GM23248 (cell line): Measurements from ENCODE around the gene KCNQ2. TPM values are rescaled to one million over a fixed set of nuclear protein-coding genes. Genes with fewer than 3 reads are reported as not detected.

ENCODE experiments used
- DNase-seq: peaks from one replicate; pipeline ENCODE4 v3.0.0-alpha.2; 2015
- H2AFZ ChIP-seq: fragments of 200-600 bp; sonication (generic); 2 replicates; pipeline ENCODE4 v1.6.1; 2016; ENCODE audit warnings: antibody characterized with exemption
- H3F3A ChIP-seq: fragments of 200-600 bp; sonication (generic); 2 replicates; pipeline ENCODE4 v1.6.1; 2016; ENCODE audit warnings: mild to moderate bottlenecking, antibody characterized with exemption, mixed run types; ENCODE audit not compliant: insufficient read depth
- H3K27ac ChIP-seq: fragments of 200-600 bp; sonication (generic); 2 replicates; pipeline ENCODE4 v1.5.1; 2016; ENCODE audit warnings: mild to moderate bottlenecking
- H3K27me3 ChIP-seq: fragments of 200-600 bp; sonication (generic); replicated peaks from 2 replicates; pipeline ENCODE4 v1.6.1; 2016; ENCODE audit warnings: mild to moderate bottlenecking; ENCODE audit not compliant: insufficient read depth
- H3K36me3 ChIP-seq: fragments of 200-600 bp; sonication (generic); 2 replicates; pipeline ENCODE4 v1.6.1; 2016; ENCODE audit warnings: low read depth, mild to moderate bottlenecking
- H3K4me1 ChIP-seq: fragments of 200-600 bp; sonication (generic); 2 replicates; pipeline ENCODE4 v1.6.1; 2016; ENCODE audit warnings: mild to moderate bottlenecking; ENCODE audit not compliant: insufficient read depth
- H3K4me2 ChIP-seq: fragments of 200-600 bp; sonication (generic); one replicate; pipeline ENCODE4 v1.6.1; 2016; ENCODE audit warnings: mild to moderate bottlenecking; ENCODE audit not compliant: unreplicated experiment
- H3K4me3 ChIP-seq: fragments of 200-600 bp; sonication (generic); 2 replicates; pipeline ENCODE4 v1.5.1; 2016; ENCODE audit warnings: mild to moderate bottlenecking
- H3K79me2 ChIP-seq: fragments of 200-600 bp; sonication (generic); 2 replicates; pipeline ENCODE4 v1.6.1; 2016; ENCODE audit warnings: mild to moderate bottlenecking; ENCODE audit not compliant: insufficient read depth
- H3K9ac ChIP-seq: fragments of 200-600 bp; sonication (generic); 2 replicates; pipeline ENCODE4 v1.6.1; 2016; ENCODE audit warnings: mild to moderate bottlenecking
- H3K9me2 ChIP-seq: fragments of 200-600 bp; sonication (generic); 2 replicates; pipeline ENCODE4 v1.6.1; 2016; ENCODE audit warnings: mixed run types, mild to moderate bottlenecking, moderate library complexity; ENCODE audit not compliant: insufficient read depth
- H3K9me3 ChIP-seq: fragments of 200-600 bp; sonication (generic); one replicate; pipeline ENCODE4 v1.6.1; 2017; ENCODE audit warnings: low read depth
- H4K20me1 ChIP-seq: fragments of 200-600 bp; sonication (generic); 2 replicates; pipeline ENCODE4 v1.6.0; 2016; ENCODE audit not compliant: insufficient read depth
- EZH2 ChIP-seq: fragments of 200-600 bp; sonication (generic); IDR thresholded peaks from 2 replicates; pipeline ENCODE4 v1.6.1; 2018; ENCODE audit warnings: antibody characterized with exemption, mild to moderate bottlenecking; ENCODE audit not compliant: insufficient read depth, poor library complexity, severe bottlenecking
- EZH2phosphoT487 ChIP-seq: fragments of 200-600 bp; sonication (generic); IDR thresholded peaks from 2 replicates; pipeline ENCODE4 v1.6.1; 2018; ENCODE audit warnings: antibody characterized with exemption, moderate library complexity, mild to moderate bottlenecking, low read depth; ENCODE audit not compliant: insufficient read depth
- WGBS, 2 experiments: methylation state at CpG; one replicate each; pipeline ENCODE4 v1.1.6; 2015 to 2017; ENCODE audit warnings: low lambda C conversion rate in 2 of 2, low coverage in 1 of 2; ENCODE audit errors: missing lambda C conversion rate in 2 of 2; 5-methylcytosine and 5-hydroxymethylcytosine counted together
- in situ Hi-C: fragments of 300-500 bp; cut with MboI; formaldehyde crosslinking; loops from 2 replicates; pipeline ENCODE4 v1.15.0; 2020
- polyA plus RNA-seq: library from polyadenylated mRNA; unstranded; fragments of >200 nt; fragmentation: Nextera tagmentation; extraction: Ambion mirVana; gene quantifications from 2 replicates; pipeline ENCODE4 v1.2.1, GENCODE V29; 2016
- total RNA-seq: library from RNA; depleted of rRNA; stranded (reverse); fragments of >200 nt; shearing (Covaris generic); gene quantifications from 2 replicates; pipeline ENCODE4 v1.2.3, GENCODE V29; 2014; rRNA removed

Gene KCNQ2
- total and polyA plus RNA-seq, 2 experiments from 2014 or later = 0.38 TPM; not detected in 1

DNA sequence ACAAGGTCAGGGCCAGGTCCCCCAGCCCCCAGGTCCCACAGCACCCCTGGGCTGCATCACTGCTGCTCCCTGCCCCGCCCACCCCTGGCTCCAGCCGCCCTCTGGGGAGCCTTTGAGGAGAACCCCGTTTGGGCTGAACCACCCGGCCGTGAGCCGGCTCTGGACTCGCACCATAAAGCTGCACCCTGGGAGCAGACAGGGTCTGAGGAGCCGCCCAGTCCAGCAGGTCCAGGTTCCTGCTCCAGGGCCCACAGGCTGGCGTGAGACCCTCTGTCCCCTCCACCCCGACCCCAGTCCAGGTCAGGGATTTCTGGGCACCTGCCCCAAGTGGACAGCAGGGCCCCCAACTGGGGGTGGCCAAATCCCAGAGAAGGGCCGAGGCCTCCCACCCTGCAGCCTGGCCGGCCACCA is 119.6 kb downstream of the KCNQ2 start:
- H3K4me3 ChIP-seq = no peak overlapping the region
- H3K79me2 ChIP-seq = no peaks in the 10 kb centered on the region
- no peaks in the 10 kb centered on the region for H3K4me1 ChIP-seq
- WGBS, 2 experiments = 19 to 28% methylated on average over 7 to 12 of the region's 12 CpGs
- no peaks in the 10 kb centered on the region for H3K36me3 ChIP-seq
- H2AFZ ChIP-seq = no peak overlapping the region
- TF ChIP-seq EZH2phosphoT487 (no peak), EZH2 (no peak)
- H4K20me1 ChIP-seq = no peaks in the 10 kb centered on the region
- H3K9ac ChIP-seq = no peak overlapping the region
- DNase-seq = no peak
- H3F3A ChIP-seq = no peaks in the 10 kb centered on the region
- in situ Hi-C loops = no loop called here
- H3K27me3 ChIP-seq = 0 out of 2 replicates have a peak, but pooled peaks cover 3% of the 10 kb centered on the region
- H3K27ac ChIP-seq = no peak overlapping the region
- no peaks in the 10 kb centered on the region for H3K9me3 ChIP-seq
- no peaks in the 10 kb centered on the region for H3K9me2 ChIP-seq
- no peak overlapping the region for H3K4me2 ChIP-seq

DNA sequence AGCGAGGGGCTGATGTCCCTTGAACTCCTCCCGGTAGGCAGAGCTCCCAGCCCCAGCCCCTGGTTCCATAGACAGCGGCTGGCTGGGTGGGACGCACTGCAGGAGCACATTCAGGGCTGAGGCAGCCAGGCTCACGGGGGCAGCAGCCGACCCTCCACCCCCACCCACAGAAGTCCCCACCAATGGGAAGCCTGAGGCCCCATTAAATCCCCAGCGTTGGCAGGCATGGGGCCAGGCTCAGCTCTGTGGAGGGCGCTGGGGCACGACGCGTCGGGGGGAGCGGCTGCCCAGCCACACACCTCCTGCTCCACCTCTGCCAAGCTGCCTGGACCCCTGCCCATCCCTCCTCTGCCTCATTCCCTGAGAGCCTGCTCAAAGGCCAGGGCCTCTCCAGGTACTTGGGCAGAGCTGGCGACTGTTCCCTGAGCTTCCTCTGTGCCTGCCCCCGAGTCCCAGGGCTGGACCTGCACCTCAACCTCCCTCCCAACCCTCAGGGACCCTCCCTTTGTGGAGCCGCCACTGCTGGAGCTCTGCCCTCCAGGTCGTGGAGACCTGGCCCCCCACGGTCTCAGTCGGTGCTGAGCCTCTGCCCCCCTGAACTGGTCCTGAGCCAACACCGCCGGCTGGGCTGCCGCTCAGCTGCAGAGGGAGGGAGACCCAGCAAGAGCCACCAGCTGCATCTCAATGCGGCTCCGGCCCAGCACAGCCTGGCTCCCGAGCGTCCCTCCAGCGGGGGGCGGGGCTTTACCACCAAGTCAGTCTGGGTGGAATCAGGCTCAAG is 120.5 kb downstream of the KCNQ2 start:
- Histone ChIP-seq H3K36me3 (no peaks in the 10 kb centered on the region), H3K27ac (no peak overlapping the region), H3K79me2 (no peaks in the 10 kb centered on the region), H3K4me3 (no peak overlapping the region), H3K4me2 (no peak overlapping the region), H3K9me3 (no peaks in the 10 kb centered on the region), H3K27me3 (0 out of 2 replicates have a peak, but pooled peaks cover 3% of the 10 kb centered on the region), H3K9me2 (no peaks in the 10 kb centered on the region), H3K4me1 (no peaks in the 10 kb centered on the region), H3K9ac (no peak overlapping the region), H3F3A (no peaks in the 10 kb centered on the region), H2AFZ (no peak overlapping the region), H4K20me1 (no peaks in the 10 kb centered on the region)
- WGBS, 2 experiments = 27 to 32% methylated on average over 23 to 27 of the region's 28 CpGs
- DNase-seq = no peak
- in situ Hi-C loops = no loop called here
- no peak for TF ChIP-seq EZH2phosphoT487
- TF ChIP-seq EZH2 = no peak

- H3K9me2 ChIP-seq = no peaks in the 10 kb centered on the region
- no peak overlapping the region for H3K27ac ChIP-seq
- no peaks in the 10 kb centered on the region for H3K36me3 ChIP-seq
- H2AFZ ChIP-seq = no peak overlapping the region
- H3F3A ChIP-seq = no peaks in the 10 kb centered on the region
- no peaks in the 10 kb centered on the region for H3K9me3 ChIP-seq
- in situ Hi-C loops = no loop called here
- no peaks in the 10 kb centered on the region for H4K20me1 ChIP-seq
- H3K4me1 ChIP-seq = no peaks in the 10 kb centered on the region
- TF ChIP-seq EZH2 (no peak), EZH2phosphoT487 (no peak)
- WGBS, 2 experiments = 86 to 94% methylated on average over 11 to 12 of the region's 12 CpGs
- H3K4me2 ChIP-seq = no peak overlapping the region
- H3K9ac ChIP-seq = no peak overlapping the region
- DNase-seq = no peak
- no peaks in the 10 kb centered on the region for H3K79me2 ChIP-seq
- H3K27me3 ChIP-seq = 0 out of 2 replicates have a peak, but pooled peaks cover 3% of the 10 kb centered on the region
- no peak overlapping the region for H3K4me3 ChIP-seq
Measured at GRCh38 chr20:63351326-63351700, 121.1 kb downstream of the KCNQ2 start.

- H3K9ac ChIP-seq = no peak overlapping the region
- 0 out of 2 replicates have a peak, but pooled peaks cover 3% of the 10 kb centered on the region for H3K27me3 ChIP-seq
- H3K4me1 ChIP-seq = no peaks in the 10 kb centered on the region
- no peaks in the 10 kb centered on the region for H3K9me3 ChIP-seq
- H4K20me1 ChIP-seq = no peaks in the 10 kb centered on the region
- no peak for TF ChIP-seq EZH2phosphoT487
- TF ChIP-seq EZH2 = no peak
- H3K79me2 ChIP-seq = no peaks in the 10 kb centered on the region
- H2AFZ ChIP-seq = no peak overlapping the region
- H3K4me2 ChIP-seq = no peak overlapping the region
- no peak for DNase-seq
- no peaks in the 10 kb centered on the region for H3K9me2 ChIP-seq
- H3K4me3 ChIP-seq = no peak overlapping the region
- 87 to 92% methylated on average over 28 to 46 of the region's 46 CpGs for WGBS, 2 experiments
- H3K27ac ChIP-seq = no peak overlapping the region
- in situ Hi-C loops = no loop called here
- H3K36me3 ChIP-seq = no peaks in the 10 kb centered on the region
- H3F3A ChIP-seq = no peaks in the 10 kb centered on the region
Measured at GRCh38 chr20:63350597-63351325, 121.7 kb downstream of the KCNQ2 start.

Other genes with a start within 250 kb of the KCNQ2 start
- not detected in 2 replicates for gene BIRC7, start 236.8 kb downstream of the KCNQ2 start, total RNA-seq
- not detected in 2 replicates for gene BIRC7, start 236.8 kb downstream of the KCNQ2 start, polyA plus RNA-seq
- gene NKAIN4, start 218.2 kb downstream of the KCNQ2 start, total RNA-seq = not detected in 2 replicates
- not detected in 2 replicates for gene NKAIN4, start 218.2 kb downstream of the KCNQ2 start, polyA plus RNA-seq
- 88.5 and 105 TPM in 2 replicates for gene ARFGAP1, start 199.8 kb downstream of the KCNQ2 start, total RNA-seq
- 59.9 and 69.0 TPM in 2 replicates for gene ARFGAP1, start 199.8 kb downstream of the KCNQ2 start, polyA plus RNA-seq
- gene COL20A1, start 179.5 kb downstream of the KCNQ2 start, total RNA-seq = not detected in 2 replicates
- not detected in 2 replicates for gene COL20A1, start 179.5 kb downstream of the KCNQ2 start, polyA plus RNA-seq
- not detected in 2 replicates for gene CHRNA4, start 111.3 kb downstream of the KCNQ2 start, total RNA-seq
- not detected in 2 replicates for gene CHRNA4, start 111.3 kb downstream of the KCNQ2 start, polyA plus RNA-seq
- 0.43 TPM in 1 of 2 replicates, not detected in the other for gene EEF1A2, start 26.4 kb upstream of the KCNQ2 start, total RNA-seq
- not detected in 2 replicates for gene EEF1A2, start 26.4 kb upstream of the KCNQ2 start, polyA plus RNA-seq
- 132 and 236 TPM in 2 replicates for gene PPDPF, start 48.1 kb upstream of the KCNQ2 start, total RNA-seq
- 170 and 171 TPM in 2 replicates for gene PPDPF, start 48.1 kb upstream of the KCNQ2 start, polyA plus RNA-seq
- gene PTK6, start 64.7 kb upstream of the KCNQ2 start, total RNA-seq = 0.13 TPM in 1 of 2 replicates, not detected in the other
- gene PTK6, start 64.7 kb upstream of the KCNQ2 start, polyA plus RNA-seq = 0.06 TPM in 1 of 2 replicates, not detected in the other
- not detected in 2 replicates for gene SRMS, start 75.1 kb upstream of the KCNQ2 start, total RNA-seq
- not detected in 2 replicates for gene SRMS, start 75.1 kb upstream of the KCNQ2 start, polyA plus RNA-seq
- gene FNDC11, start 81.5 kb upstream of the KCNQ2 start, total RNA-seq = 0.65 TPM in 1 of 2 replicates, not detected in the other
- 0.15 and 0.37 TPM in 2 replicates for gene FNDC11, start 81.5 kb upstream of the KCNQ2 start, polyA plus RNA-seq
- gene HELZ2, start 101.6 kb upstream of the KCNQ2 start, total RNA-seq = 17.5 and 25.2 TPM in 2 replicates
- 3.0 and 3.7 TPM in 2 replicates for gene HELZ2, start 101.6 kb upstream of the KCNQ2 start, polyA plus RNA-seq
- gene GMEB2, start 154.4 kb upstream of the KCNQ2 start, total RNA-seq = 13.6 and 15.4 TPM in 2 replicates
- 7.7 and 7.8 TPM in 2 replicates for gene GMEB2, start 154.4 kb upstream of the KCNQ2 start, polyA plus RNA-seq
- gene STMN3, start 180.8 kb upstream of the KCNQ2 start, total RNA-seq = 26.8 and 37.6 TPM in 2 replicates
- gene STMN3, start 180.8 kb upstream of the KCNQ2 start, polyA plus RNA-seq = 18.5 and 18.6 TPM in 2 replicates
- gene RTEL1, start 185.7 kb upstream of the KCNQ2 start, total RNA-seq = 15.6 and 30.7 TPM in 2 replicates
- gene RTEL1, start 185.7 kb upstream of the KCNQ2 start, polyA plus RNA-seq = 8.5 and 8.6 TPM in 2 replicates
- gene TNFRSF6B, start 224.0 kb upstream of the KCNQ2 start, total RNA-seq = 36.9 and 39.9 TPM in 2 replicates
- 17.4 and 17.5 TPM in 2 replicates for gene TNFRSF6B, start 224.0 kb upstream of the KCNQ2 start, polyA plus RNA-seq
- gene ARFRP1, start 235.3 kb upstream of the KCNQ2 start, total RNA-seq = 61.4 and 65.9 TPM in 2 replicates
- gene ARFRP1, start 235.3 kb upstream of the KCNQ2 start, polyA plus RNA-seq = 57.6 and 60.8 TPM in 2 replicates
- 26.2 and 28.5 TPM in 2 replicates for gene ZGPAT, start 235.4 kb upstream of the KCNQ2 start, total RNA-seq
- 19.9 and 22.7 TPM in 2 replicates for gene ZGPAT, start 235.4 kb upstream of the KCNQ2 start, polyA plus RNA-seq